ENCODE data around the gene MUC5B. TPM values are rescaled to one million over a fixed set of nuclear protein-coding genes. Genes with fewer than 3 reads are reported as not detected.

Gene MUC5B
- total RNA-seq, 1 donor from 2014 or later = not detected

DNA sequence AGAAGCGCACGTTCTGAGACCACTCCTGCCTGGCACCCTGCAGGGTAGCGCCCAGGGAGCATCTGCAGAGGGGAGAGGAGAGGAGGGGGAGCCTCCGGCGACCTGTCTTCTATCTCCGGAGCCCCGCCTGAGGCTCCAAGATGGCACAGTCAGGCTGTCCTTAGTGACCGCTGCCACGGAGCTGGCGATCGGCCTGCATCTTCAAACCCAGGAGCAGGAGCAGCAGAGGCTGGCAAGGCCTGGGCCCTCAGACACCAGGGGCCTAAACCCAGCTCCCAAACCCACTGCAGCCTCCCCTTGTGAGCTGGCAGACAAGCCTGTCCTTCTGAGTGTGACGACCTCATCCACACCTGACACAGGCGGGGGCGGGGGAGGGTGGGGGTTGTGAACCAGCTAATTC lies 51.6 kb downstream of the MUC5B start:
- no peaks in the 10 kb centered on the region for H3K9me3 ChIP-seq (ENCODE audit: low read depth)
- no peak for DNase-seq (ENCODE audit: low spot score)
- no peak overlapping the region for H3K4me3 ChIP-seq
- H3K27me3 Mint-ChIP-seq (ENCODE audit: insufficient read depth, low read depth) = peaks cover 8% of the 10 kb centered on the region
- H3K9ac ChIP-seq = no peak overlapping the region
- no peaks in the 10 kb centered on the region for H3K4me1 ChIP-seq
- H3K36me3 ChIP-seq = no peaks in the 10 kb centered on the region
- no peak overlapping the region for H2AFZ ChIP-seq (replicated peaks)
- peaks cover 6% of the 10 kb centered on the region for H3K4me1 Mint-ChIP-seq
- TF ChIP-seq EZH2phosphoT487 (IDR thresholded peaks at IDR 0.05) (no peak), EZH2 (IDR thresholded peaks at IDR 0.05) (no peak), CTCF (IDR thresholded peaks at IDR 0.05) (no peak)
- H3K27ac Mint-ChIP-seq = no peak overlapping the region
- H3K36me3 Mint-ChIP-seq = peaks cover 9% of the 10 kb centered on the region
- H3K79me2 ChIP-seq (ENCODE audit: low read depth) = no peaks in the 10 kb centered on the region
- H4K20me1 ChIP-seq (ENCODE audit: low read depth) = no peaks in the 10 kb centered on the region
- H3K27ac ChIP-seq = no peak overlapping the region
- no peaks in the 10 kb centered on the region for H3F3A ChIP-seq (ENCODE audit: low read depth)
- no peaks in the 10 kb centered on the region for H3K9me3 Mint-ChIP-seq
- no peaks in the 10 kb centered on the region for H3K27me3 ChIP-seq
- H3K4me3 Mint-ChIP-seq = no peak overlapping the region
- H3K4me2 ChIP-seq = no peak overlapping the region

DNA sequence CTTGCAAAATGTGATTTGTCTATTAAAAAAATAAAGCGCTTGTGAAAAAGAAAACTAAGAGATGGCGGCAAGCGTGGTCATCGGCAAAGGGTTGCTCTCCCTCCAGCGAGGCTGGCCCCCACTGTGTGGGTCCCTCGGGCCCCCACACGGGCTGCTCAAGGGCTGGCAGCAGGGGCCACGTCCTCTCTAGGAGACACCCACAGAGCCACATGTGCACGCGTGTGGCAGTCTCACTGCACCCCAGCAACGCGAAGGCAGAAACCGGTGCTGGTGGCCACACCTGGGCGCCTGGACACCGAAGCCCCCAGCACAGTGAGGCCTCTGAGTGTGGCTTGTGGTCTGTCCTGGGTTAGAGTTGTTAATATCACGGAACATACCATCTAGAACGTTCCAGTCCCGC lies 52.2 kb downstream of the MUC5B start:
- no peak overlapping the region for H3K4me3 Mint-ChIP-seq
- Histone ChIP-seq H3K9ac (no peak overlapping the region), H3K4me3 (no peak overlapping the region), H3K36me3 (no peaks in the 10 kb centered on the region), H2AFZ (replicated peaks) (no peak overlapping the region), H3K4me2 (no peak overlapping the region), H4K20me1 (ENCODE audit: low read depth) (no peaks in the 10 kb centered on the region), H3K27ac (no peak overlapping the region), H3K27me3 (no peaks in the 10 kb centered on the region), H3K4me1 (no peaks in the 10 kb centered on the region), H3K9me3 (ENCODE audit: low read depth) (no peaks in the 10 kb centered on the region), H3K79me2 (ENCODE audit: low read depth) (no peaks in the 10 kb centered on the region), H3F3A (ENCODE audit: low read depth) (no peaks in the 10 kb centered on the region)
- DNase-seq (ENCODE audit: low spot score) = no peak
- peaks cover 10% of the 10 kb centered on the region for H3K36me3 Mint-ChIP-seq
- no peak overlapping the region for H3K27ac Mint-ChIP-seq
- H3K27me3 Mint-ChIP-seq (ENCODE audit: insufficient read depth, low read depth) = peaks cover 8% of the 10 kb centered on the region
- peaks cover 6% of the 10 kb centered on the region for H3K4me1 Mint-ChIP-seq
- H3K9me3 Mint-ChIP-seq = no peaks in the 10 kb centered on the region
- no peak for TF ChIP-seq EZH2phosphoT487 (IDR thresholded peaks at IDR 0.05)
- TF ChIP-seq EZH2 (IDR thresholded peaks at IDR 0.05) = no peak
- no peak for TF ChIP-seq CTCF (IDR thresholded peaks at IDR 0.05)

DNA sequence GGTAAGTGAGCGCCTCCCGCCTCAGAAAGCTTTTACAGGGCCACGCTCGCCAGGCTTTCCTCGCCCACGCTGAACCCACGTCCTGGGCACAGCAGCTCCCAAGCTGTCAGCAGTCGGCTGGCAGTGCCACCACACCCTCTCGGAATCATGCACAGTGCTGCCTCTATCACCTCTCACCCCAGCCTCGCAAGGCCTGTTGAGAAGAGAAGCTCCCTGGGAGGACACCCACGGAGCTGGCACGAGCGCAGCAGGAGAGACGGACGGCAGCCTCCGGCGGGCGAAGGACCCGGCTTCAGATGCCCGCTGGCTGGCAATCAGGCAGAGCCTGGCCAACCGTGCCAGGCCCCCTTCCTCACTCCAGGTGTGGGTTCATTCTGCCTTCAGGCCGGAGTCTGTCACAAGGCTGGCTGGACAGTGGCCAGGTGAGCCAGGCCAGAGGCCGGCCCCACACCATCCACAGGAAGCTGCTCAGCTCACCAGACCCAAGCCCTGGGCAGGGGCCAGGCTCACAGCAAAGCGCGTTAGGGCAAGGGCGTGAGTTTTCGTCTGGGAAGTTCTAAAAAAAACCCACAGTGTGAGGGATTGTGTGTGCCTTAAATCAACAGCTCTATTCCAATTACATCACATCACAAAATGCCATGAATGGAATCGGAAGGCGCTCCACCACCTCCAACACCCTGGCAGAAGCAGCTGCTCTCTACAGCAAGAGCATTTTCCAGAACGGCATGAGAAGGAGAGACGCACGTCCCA lies 53.4 kb downstream of the MUC5B start:
- peaks cover 7% of the 10 kb centered on the region for H3K27me3 Mint-ChIP-seq (ENCODE audit: insufficient read depth, low read depth)
- no peak overlapping the region for H3K27ac Mint-ChIP-seq
- Histone ChIP-seq H3K79me2 (ENCODE audit: low read depth) (no peaks in the 10 kb centered on the region), H3K4me3 (no peak overlapping the region), H3K4me2 (no peak overlapping the region), H3K9me3 (ENCODE audit: low read depth) (no peaks in the 10 kb centered on the region), H3K9ac (no peak overlapping the region), H3K36me3 (no peaks in the 10 kb centered on the region), H4K20me1 (ENCODE audit: low read depth) (no peaks in the 10 kb centered on the region), H3K27ac (no peak overlapping the region), H3K27me3 (no peaks in the 10 kb centered on the region), H3K4me1 (no peaks in the 10 kb centered on the region), H3F3A (ENCODE audit: low read depth) (no peaks in the 10 kb centered on the region), H2AFZ (replicated peaks) (no peak overlapping the region)
- H3K4me3 Mint-ChIP-seq = no peak overlapping the region
- TF ChIP-seq CTCF (IDR thresholded peaks at IDR 0.05) = no peak
- TF ChIP-seq EZH2 (IDR thresholded peaks at IDR 0.05) = no peak
- no peak for TF ChIP-seq EZH2phosphoT487 (IDR thresholded peaks at IDR 0.05)
- DNase-seq (ENCODE audit: low spot score) = no peak
- H3K4me1 Mint-ChIP-seq = peaks cover 5% of the 10 kb centered on the region
- H3K36me3 Mint-ChIP-seq = peaks cover 10% of the 10 kb centered on the region
- H3K9me3 Mint-ChIP-seq = no peaks in the 10 kb centered on the region

Data from neural progenitor cell (in vitro differentiated cells).